H1 (cell line): ENCODE results near the gene HINT1. TPM values are rescaled to one million over a fixed set of nuclear protein-coding genes. Genes with fewer than 3 reads are reported as not detected.

ENCODE experiments used
- CTCF ChIA-PET: fragments of 300-600 bp; sonication (Branson Sonifier 250); formaldehyde crosslinking; loops from one replicate; lab custom pipeline; 2021; ENCODE audit not compliant: partially characterized antibody; lab: Charles Lee
- POLR2A ChIA-PET: fragments of 300-600 bp; sonication (Branson Sonifier 250); formaldehyde crosslinking; loops from one replicate; lab custom pipeline; 2021; ENCODE audit warnings: inconsistent platforms; ENCODE audit not compliant: partially characterized antibody; lab: Charles Lee
- DNase-seq, 2 experiments: peaks; one replicate each; pipeline versions ENCODE4 v3.0.0 to v3.0.0-alpha.2; 2010 to 2022; ENCODE audit warnings: low spot score in 2 of 2, low read depth in 1 of 2, mixed read lengths in 1 of 2
- FAIRE-seq: peaks from 2 replicates; lab custom pipeline; 2011; peaks lifted over from hg19 to GRCh38; lab: Jason Lieb, UNC
- H2AFZ ChIP-seq: 2 replicates; pipeline ENCODE4 v1.8.1; 2012; ENCODE audit warnings: low read length, inconsistent platforms
- H2AK5ac ChIP-seq: 2 replicates; pipeline ENCODE4 v1.6.1; 2013; ENCODE audit warnings: low read depth, low read length
- H2BK120ac ChIP-seq: replicated peaks from 2 replicates; pipeline ENCODE3; 2013; ENCODE audit warnings: low read depth, low read length, inconsistent platforms
- H2BK12ac ChIP-seq: 2 replicates; pipeline ENCODE4 v1.6.1; 2013; ENCODE audit warnings: low read depth, low read length
- H2BK15ac ChIP-seq: 2 replicates; pipeline ENCODE4 v1.6.1; 2013; ENCODE audit warnings: low read length
- H2BK20ac ChIP-seq: 2 replicates; pipeline ENCODE4 v1.6.1; 2013; ENCODE audit warnings: low read length
- H2BK5ac ChIP-seq: 2 replicates; pipeline ENCODE4 v1.6.1; 2013; ENCODE audit warnings: low read depth, low read length
- H3K14ac ChIP-seq: 2 replicates; pipeline ENCODE4 v1.6.1; 2013; ENCODE audit warnings: inconsistent platforms; ENCODE audit not compliant: insufficient read length
- H3K18ac ChIP-seq: 2 replicates; pipeline ENCODE4 v1.6.1; 2013; ENCODE audit warnings: low read length; ENCODE audit errors: extremely low read depth
- H3K23ac ChIP-seq: 2 replicates; pipeline ENCODE4 v1.6.1; 2013; ENCODE audit warnings: inconsistent platforms; ENCODE audit not compliant: insufficient read length
- H3K23me2 ChIP-seq: 2 replicates; pipeline ENCODE4 v1.6.1; 2013; ENCODE audit warnings: low read depth, low read length
- H3K27ac ChIP-seq: 2 replicates; pipeline ENCODE4 v1.6.1; 2011; ENCODE audit warnings: low read depth, low read length, inconsistent platforms
- H3K27me3 ChIP-seq, 4 experiments: replicated peaks in 1 of 4; 1 replicate in 1 of 4; 2 replicates in 3 of 4; pipeline versions ENCODE4 v1.6.1 to v1.8.1; 2011 to 2013; ENCODE audit warnings: low read length in 3 of 4, mild to moderate bottlenecking in 3 of 4, inconsistent platforms in 2 of 4, mixed read lengths in 2 of 4, moderate library complexity in 1 of 4; ENCODE audit not compliant: control insufficient read depth in 3 of 4, insufficient read depth in 3 of 4; ENCODE audit errors: extremely low read depth in 1 of 4
- H3K36me3 ChIP-seq, 4 experiments: 2 replicates each; pipeline versions ENCODE4 v1.6.1 to v1.8.1; 2011 to 2013; ENCODE audit warnings: mild to moderate bottlenecking in 4 of 4, low read length in 3 of 4, moderate library complexity in 2 of 4, control low read depth in 1 of 4, inconsistent platforms in 1 of 4; ENCODE audit not compliant: insufficient read depth in 4 of 4, control insufficient read depth in 2 of 4
- H3K4ac ChIP-seq: replicated peaks from 2 replicates; pipeline ENCODE3; 2013; ENCODE audit warnings: low read length, low read depth, mixed read lengths, inconsistent platforms; ENCODE audit not compliant: insufficient read length
- H3K4me1 ChIP-seq, 4 experiments: replicated peaks in 1 of 4; 1 replicate in 1 of 4; 2 replicates in 3 of 4; pipeline versions ENCODE4 v1.6.1 to v1.8.1; 2011 to 2013; ENCODE audit warnings: low read length in 3 of 4, inconsistent platforms in 2 of 4, mixed read lengths in 1 of 4; ENCODE audit not compliant: insufficient read depth in 4 of 4, control insufficient read depth in 3 of 4
- H3K4me2 ChIP-seq, 2 experiments: 2 replicates each; pipeline versions ENCODE4 v1.6.1 to v1.8.1; 2011 to 2013; ENCODE audit warnings: low read depth in 2 of 2, low read length in 2 of 2, control low read depth in 1 of 2, inconsistent platforms in 1 of 2, mild to moderate bottlenecking in 1 of 2; ENCODE audit not compliant: insufficient read depth in 1 of 2
- H3K4me3 ChIP-seq, 4 experiments: fragments of 200-600, 300-600 bp in 1 of 4; sonication (generic), shearing (Covaris generic), sonication (Bioruptor Twin) in 1 of 4; 2 replicates each; pipeline versions ENCODE4 v1.5.1 to v1.8.1; 2011 to 2016; ENCODE audit warnings: low read length in 4 of 4, low read depth in 3 of 4, control low read depth in 2 of 4, inconsistent platforms in 2 of 4, mild to moderate bottlenecking in 2 of 4, mixed read lengths in 1 of 4, moderate library complexity in 1 of 4; ENCODE audit not compliant: insufficient read depth in 2 of 4; ENCODE audit errors: extremely low read depth in 1 of 4
- H3K56ac ChIP-seq: replicated peaks from 2 replicates; pipeline ENCODE3; 2013; ENCODE audit warnings: low read depth, mild to moderate bottlenecking, mixed read lengths, low read length, inconsistent platforms; ENCODE audit not compliant: insufficient read length
- H3K79me1 ChIP-seq: 2 replicates; pipeline ENCODE4 v1.6.1; 2013; ENCODE audit warnings: low read depth, low read length, control low read depth
- H3K79me2 ChIP-seq, 2 experiments: 2 replicates each; pipeline versions ENCODE4 v1.6.1 to v1.8.1; 2012 to 2013; ENCODE audit warnings: low read length in 2 of 2, mild to moderate bottlenecking in 2 of 2, inconsistent platforms in 1 of 2; ENCODE audit not compliant: insufficient read depth in 2 of 2, control insufficient read depth in 1 of 2
- H3K9ac ChIP-seq, 4 experiments: replicated peaks in 1 of 4; 1 replicate in 1 of 4; 2 replicates in 3 of 4; pipeline versions ENCODE4 v1.6.1 to v1.8.1; 2011 to 2013; ENCODE audit warnings: low read depth in 3 of 4, low read length in 3 of 4, control low read depth in 2 of 4, mild to moderate bottlenecking in 2 of 4, moderate library complexity in 2 of 4, inconsistent platforms in 1 of 4; ENCODE audit errors: extremely low read depth in 1 of 4
- H3K9me3 ChIP-seq, 2 experiments: 2 replicates each; pipeline versions ENCODE4 v1.6.1 to v1.8.1; 2012 to 2013; ENCODE audit warnings: mild to moderate bottlenecking in 2 of 2, moderate library complexity in 2 of 2, control low read depth in 1 of 2, inconsistent platforms in 1 of 2, low read depth in 1 of 2, low read length in 1 of 2, mixed read lengths in 1 of 2; ENCODE audit not compliant: insufficient read depth in 2 of 2
- H4K20me1 ChIP-seq, 2 experiments: replicated peaks in 1 of 2; 2 replicates each; pipeline versions ENCODE3 to v1.8.1; 2011 to 2013; ENCODE audit warnings: inconsistent platforms in 2 of 2, low read length in 2 of 2, mild to moderate bottlenecking in 1 of 2; ENCODE audit not compliant: insufficient read depth in 2 of 2, control insufficient read depth in 1 of 2
- H4K5ac ChIP-seq: 2 replicates; pipeline ENCODE4 v1.6.1; 2013; ENCODE audit warnings: low read length, low read depth, mixed read lengths, inconsistent platforms; ENCODE audit not compliant: insufficient read length
- H4K8ac ChIP-seq: 2 replicates; pipeline ENCODE4 v1.8.0; 2013; ENCODE audit warnings: mild to moderate bottlenecking, moderate library complexity, low read length, inconsistent platforms; ENCODE audit not compliant: insufficient read depth; ENCODE audit errors: extremely low read depth
- H4K91ac ChIP-seq: replicated peaks from 2 replicates; pipeline ENCODE3; 2013; ENCODE audit warnings: low read length, mixed read lengths, inconsistent platforms; ENCODE audit not compliant: insufficient read length
- CTBP2 ChIP-seq: IDR thresholded peaks from 2 replicates; pipeline ENCODE4 v1.7.0; 2011; ENCODE audit warnings: borderline replicate concordance, mild to moderate bottlenecking, moderate library complexity, mixed read lengths, low read length; ENCODE audit not compliant: insufficient read depth, insufficient read length
- NANOG ChIP-seq: IDR thresholded peaks from 2 replicates; pipeline ENCODE4 v1.6.1; 2011; ENCODE audit warnings: low read length, low read depth, mild to moderate bottlenecking, inconsistent platforms; ENCODE audit not compliant: insufficient read depth, poor library complexity, severe bottlenecking
- RAD21 ChIP-seq, 2 experiments: IDR thresholded peaks in 1 of 2; conservative IDR thresholded peaks in 1 of 2; 2 replicates each; pipeline ENCODE4 v1.6.1; 2011; ENCODE audit warnings: low read depth in 2 of 2, low read length in 2 of 2, improper control_type of control experiment in 1 of 2, inconsistent platforms in 1 of 2, mild to moderate bottlenecking in 1 of 2, moderate library complexity in 1 of 2
- WGBS, 2 experiments: shearing (Covaris generic) in 1 of 2; methylation state at CpG; one replicate each; pipeline versions ENCODE4 v1.1.6 to v1.1.7; 2013 to 2015; ENCODE audit warnings: low lambda C conversion rate in 2 of 2, mixed read lengths in 2 of 2, inconsistent platforms in 1 of 2, low coverage in 1 of 2, missing lambda C conversion rate in 1 of 2; ENCODE audit not compliant: insufficient replicate concordance in 2 of 2, insufficient coverage in 1 of 2, insufficient read length in 1 of 2; ENCODE audit errors: extremely low coverage in 1 of 2, missing lambda C conversion rate in 1 of 2; 5-methylcytosine and 5-hydroxymethylcytosine counted together
- polyA plus RNA-seq, 7 experiments: library from polyadenylated mRNA; depleted of rRNA in 3 of 7; stranded (reverse) in 5 of 7; unstranded in 2 of 7; fragments of >200 nt in 5 of 7; fragments of 200-250 nt in 2 of 7; gene quantifications; 1 replicate in 5 of 7; 2 replicates in 1 of 7; 4 replicates in 1 of 7; pipeline versions ENCODE4 v1.2.1 to v1.2.3, GENCODE V29; 2011 to 2013; ENCODE audit warnings: missing spikeins in 2 of 7, mixed read lengths in 2 of 7
- total RNA-seq: library from RNA; stranded (reverse); fragmentation: NEBNext Ultra II Directional; extraction: Animal tissue kit (Norgen Biotek cat#: 25700); gene quantifications from 2 replicates; pipeline ENCODE4 v1.2.1, GENCODE V29; 2021

The HINT1 gene
- total and polyA plus RNA-seq, 2 of the 8 experiments (the other 6 are each of a cell fraction or from before 2014, with no cell fraction given), result 230 to 479 TPM

GRCh38 chr5:131206772-131207171, 41.7 kb upstream of the HINT1 start:
- Histone ChIP-seq H4K5ac (no peak overlapping the region), H3K9me3 (no peaks in the 10 kb centered on the region), H3K27ac (no peak overlapping the region), H4K20me1 (no peaks in the 10 kb centered on the region), H2BK5ac (no peak overlapping the region), H2BK120ac (no peak overlapping the region), H3K4me1 (peaks cover 0 to 11% (median 3%) of the 10 kb centered on the region in 4 experiments; a peak in 2 of 7 replicates), H3K4me3 (no peak overlapping the region), H3K14ac (no peak overlapping the region), H3K56ac (no peak overlapping the region), H3K9ac (no peak overlapping the region), H4K8ac (no peak overlapping the region), H3K36me3 (no peaks in the 10 kb centered on the region), H3K4ac (no peak overlapping the region), H3K79me2 (no peaks in the 10 kb centered on the region), H2AFZ (no peak overlapping the region), H3K23ac (no peak overlapping the region), H3K18ac (no peak overlapping the region), H3K27me3 (no peaks in the 10 kb centered on the region), H2BK20ac (no peak overlapping the region), H3K4me2 (no peak overlapping the region), H2AK5ac (no peak overlapping the region), H4K91ac (no peak overlapping the region), H2BK15ac (no peak overlapping the region), H3K23me2 (no peaks in the 10 kb centered on the region), H3K79me1 (no peaks in the 10 kb centered on the region), H2BK12ac (no peak overlapping the region)
- no peak for DNase-seq
- POLR2A ChIA-PET, result interaction anchor here (0.6 kb wide), 1 partner anchor 12 kb away, joined by 3 read pairs; no protein-coding TSS in a partner anchor
- CTCF ChIA-PET, result interaction anchor here (1.4 kb wide), 1 partner anchor 176 kb away, joined by 6 read pairs; no protein-coding TSS in a partner anchor
- FAIRE-seq, result no peak
- 78 to 100% methylated on average over 1 of the region's 1 CpG for whole genome bisulfite sequencing, 2 experiments
- TF ChIP-seq CTBP2, result no peak
- no peak for TF ChIP-seq RAD21 (IDR thresholded peaks at IDR 0.05 in 1 of 2, conservative IDR thresholded peaks at IDR 0.05 in 1 of 2; ENCODE audit: low read depth in 2 of 2, low read length in 2 of 2)
- no peak for TF ChIP-seq NANOG
